GM19328 (cell line): ENCODE results near the gene IRF1.
"Not testable (repeated sequence)": the region's sequence is repeated elsewhere in the genome, so short reads cannot be mapped to it uniquely, and the experiment has no call there.

Experiments
- ATAC-seq: cut with Tn5 transposase; IDR thresholded peaks from one replicate; pipeline ENCODE4 v1.9.1; 2021; ENCODE audit warnings: mild to moderate bottlenecking, moderate library complexity; ENCODE audit not compliant: unreplicated experiment

IRF1 gene

DNA sequence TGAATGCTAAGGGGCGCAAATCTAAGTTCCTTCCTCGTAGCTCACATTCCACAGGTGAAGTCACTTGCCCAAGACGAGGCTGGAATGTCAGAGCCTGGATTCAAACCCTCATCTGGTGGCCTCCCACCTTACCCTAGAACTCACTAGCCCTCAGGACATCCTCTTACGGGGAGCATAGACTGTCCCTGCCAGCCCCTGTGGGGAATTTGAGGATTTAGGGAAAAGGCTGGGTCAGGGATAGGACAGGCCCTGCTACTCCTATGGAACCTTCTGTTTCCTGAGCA is 45.0 kb downstream of the IRF1 start:
- ATAC-seq = no peak

GRCh38 chr5:132444841-132445639 is 45.5 kb downstream of the IRF1 start:
- no peak for ATAC-seq

GRCh38 chr5:132444061-132444460 is 46.5 kb downstream of the IRF1 start:
- no peak for ATAC-seq

DNA sequence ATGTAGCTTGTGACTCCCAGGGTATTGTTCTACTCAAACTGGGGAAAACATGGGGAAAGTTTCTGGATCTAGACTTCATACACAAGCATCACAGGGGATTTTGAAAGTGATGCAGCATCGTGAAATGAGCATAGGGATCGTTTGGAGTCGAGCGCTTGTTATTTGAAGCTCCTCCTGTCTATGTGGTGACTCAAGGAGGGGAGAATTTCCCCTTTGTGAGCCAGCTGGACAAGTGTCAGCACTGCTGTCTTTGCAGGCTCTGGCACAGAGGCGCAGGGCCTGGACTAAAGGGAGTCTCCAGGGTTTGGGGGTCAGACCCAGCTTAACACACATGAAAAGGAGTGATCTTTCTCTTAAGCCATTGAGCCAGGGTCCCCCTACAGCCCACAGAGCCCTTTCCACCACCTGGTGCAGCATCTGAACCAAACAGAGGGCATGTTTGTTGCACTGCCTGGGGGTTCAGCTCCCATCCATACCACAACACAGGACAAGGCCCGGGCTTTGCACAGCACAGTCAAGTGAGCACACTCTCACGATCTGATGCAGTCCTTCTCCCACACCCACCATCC is 51.0 kb downstream of the IRF1 start:
- ATAC-seq = no peak

- ATAC-seq = no peak
These were observed 51.7 kb downstream of the IRF1 start for GRCh38 chr5:132438917-132439316.

- ATAC-seq = not testable (repeated sequence)
These were observed 52.3 kb downstream of the IRF1 start for GRCh38 chr5:132438267-132438645.

GRCh38 chr5:132437604-132438266 is 52.8 kb downstream of the IRF1 start:
- ATAC-seq = peak; percentile 94

- ATAC-seq = no peak
These were observed 53.6 kb downstream of the IRF1 start for GRCh38 chr5:132436936-132437335.

DNA sequence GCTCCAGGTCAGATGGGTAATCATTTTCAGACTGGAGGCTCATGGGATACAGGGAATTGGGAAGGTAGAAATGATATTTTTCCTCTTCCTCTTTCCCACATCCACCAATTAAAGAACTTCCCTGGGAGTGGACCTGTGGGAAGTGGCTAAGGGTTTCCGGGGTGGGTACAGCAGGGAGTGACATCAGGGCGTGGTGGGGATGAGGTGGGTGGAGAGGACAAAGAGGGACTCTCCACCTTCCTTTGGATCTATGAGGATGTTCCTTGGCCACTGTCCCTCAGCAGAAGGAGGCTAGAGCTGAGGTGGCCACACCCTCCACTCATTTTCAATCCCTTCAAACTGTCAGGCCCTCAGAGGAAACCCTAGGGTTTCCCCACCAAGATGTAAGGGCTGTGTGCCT is 54.7 kb downstream of the IRF1 start:
- no peak for ATAC-seq

GRCh38 chr5:132435447-132435846 is 55.1 kb downstream of the IRF1 start:
- no peak for ATAC-seq

DNA sequence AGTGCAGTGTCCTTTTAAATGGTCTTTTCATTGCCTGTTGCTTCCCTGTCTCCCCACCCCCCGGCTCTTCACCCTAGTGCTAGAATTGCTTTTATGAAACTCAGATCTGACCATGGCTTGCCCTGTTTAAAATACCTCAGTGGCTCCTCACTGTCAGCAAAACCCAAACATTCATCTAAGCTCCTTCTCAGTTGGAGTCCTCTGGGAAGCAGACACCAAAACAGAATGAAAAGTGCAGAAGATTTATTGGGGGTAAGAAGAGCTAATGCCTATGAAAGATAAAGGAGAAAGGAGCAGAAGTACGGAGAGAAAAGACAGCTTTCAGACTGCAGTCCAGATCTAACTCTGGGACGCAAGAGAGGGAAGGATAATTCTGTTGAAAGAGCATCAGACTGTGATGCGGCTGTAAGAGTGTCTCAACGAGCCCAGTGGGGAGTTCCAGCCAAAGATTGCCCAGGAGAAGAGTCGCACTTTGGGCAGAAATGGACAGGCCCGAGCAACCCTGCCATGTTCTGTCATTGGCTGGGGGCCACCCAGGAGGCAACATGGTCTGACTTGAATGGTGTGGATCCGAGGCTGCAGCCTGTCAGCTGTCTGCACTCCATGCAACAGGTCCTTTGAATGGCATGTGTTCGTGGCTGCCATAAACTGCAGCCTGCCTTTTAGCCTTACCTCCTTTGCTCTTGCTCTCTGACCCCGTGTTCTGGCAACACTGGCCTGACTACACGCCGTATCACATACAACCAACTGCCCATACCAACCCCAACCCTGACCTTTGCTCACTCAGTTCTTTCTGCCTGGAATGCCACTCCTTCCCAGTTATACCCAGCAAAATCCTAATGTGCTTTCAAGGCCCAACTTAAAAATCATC is 55.9 kb downstream of the IRF1 start:
- no peak for ATAC-seq

DNA sequence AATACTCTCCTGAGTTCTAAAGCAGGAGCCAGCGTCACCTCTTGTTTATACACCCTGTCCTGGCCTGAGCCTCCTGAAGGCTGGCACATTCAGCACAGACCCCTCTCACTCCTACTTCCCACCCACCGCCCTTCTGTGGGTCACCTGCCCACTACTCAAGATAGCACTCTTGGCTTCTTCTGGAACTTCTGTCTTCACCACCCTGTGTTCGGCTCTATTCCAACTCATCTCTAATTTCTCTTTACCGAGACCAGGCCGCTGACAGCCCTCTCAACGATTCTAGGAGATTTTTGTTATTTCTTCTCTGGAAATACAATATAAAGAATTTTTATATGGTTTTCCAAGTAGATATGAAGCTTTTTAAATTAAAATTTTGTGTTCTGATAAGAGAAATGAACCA is 57.4 kb downstream of the IRF1 start:
- ATAC-seq = no peak

DNA sequence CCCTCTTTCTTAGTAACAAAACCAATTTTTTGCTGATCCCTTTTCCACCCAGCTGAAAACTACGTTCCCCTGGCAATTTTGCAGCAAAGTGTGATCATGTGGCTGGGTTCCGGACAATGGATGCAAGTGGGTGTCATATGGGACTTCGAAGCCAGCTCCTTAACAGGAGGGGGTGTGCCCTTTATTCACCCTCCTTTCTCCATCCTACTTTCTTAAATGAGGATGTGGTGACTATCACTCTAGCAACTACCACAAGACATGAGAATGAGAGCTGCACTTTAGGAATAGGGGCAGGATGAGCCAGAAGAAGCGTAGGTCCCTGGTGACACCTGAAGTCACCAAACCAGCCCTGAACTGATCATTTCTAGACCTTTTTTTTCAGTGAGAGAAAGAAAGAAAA is 58.9 kb downstream of the IRF1 start:
- no peak for ATAC-seq
